PFSK-1 (cell line): ENCODE data around the gene TMEM131.

ENCODE experiments used
- POLR2AphosphoS5 ChIP-seq: IDR thresholded peaks from 2 replicates; pipeline ENCODE4 v1.6.1; 2012; ENCODE audit warnings: low read depth, mild to moderate bottlenecking, control low read depth, low read length, moderate library complexity
- REST ChIP-seq, 2 experiments: IDR thresholded peaks; 2 replicates each; pipeline versions ENCODE4 v1.6.1 to v1.8.0; 2011 to 2012; ENCODE audit warnings: low read depth in 2 of 2, low read length in 2 of 2, control low read depth in 1 of 2, inconsistent platforms in 1 of 2, mild to moderate bottlenecking in 1 of 2, moderate library complexity in 1 of 2; ENCODE audit not compliant: insufficient read depth in 1 of 2

GRCh38 chr2:97863829-97864228, 131.9 kb downstream of the TMEM131 start:
- TF ChIP-seq REST (IDR thresholded peaks at IDR 0.05; ENCODE audit: insufficient read depth in 1 of 2, low read depth in 2 of 2, low read length in 2 of 2) (no peak), POLR2AphosphoS5 (no peak)
